ENCODE results near the gene NEGR1.

Gene NEGR1

DNA sequence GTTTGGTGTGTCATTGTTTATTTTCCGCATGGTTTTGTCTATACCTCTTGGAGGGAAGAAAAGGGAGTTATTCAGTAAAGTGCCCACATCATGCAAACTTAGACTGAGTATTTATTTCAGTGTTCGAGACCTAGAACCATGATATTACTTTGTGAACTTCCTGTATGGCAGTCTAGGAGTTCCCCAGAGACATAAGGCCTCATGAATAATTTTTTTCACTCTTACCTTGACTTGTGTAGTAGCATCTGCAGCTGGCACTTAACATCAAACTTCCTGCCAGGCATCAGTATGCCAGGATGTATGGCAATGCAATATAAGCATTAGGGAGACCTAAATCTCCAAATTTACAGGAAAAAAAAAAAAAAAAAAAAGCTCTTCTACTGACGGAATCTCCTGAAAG is 287.7 kb downstream of the NEGR1 start:
- no peak overlapping the region for H3K4me3 ChIP-seq (ENCODE audit: low read length)
- no peak for DNase-seq (ENCODE audit: low read depth, low spot score)

DNA sequence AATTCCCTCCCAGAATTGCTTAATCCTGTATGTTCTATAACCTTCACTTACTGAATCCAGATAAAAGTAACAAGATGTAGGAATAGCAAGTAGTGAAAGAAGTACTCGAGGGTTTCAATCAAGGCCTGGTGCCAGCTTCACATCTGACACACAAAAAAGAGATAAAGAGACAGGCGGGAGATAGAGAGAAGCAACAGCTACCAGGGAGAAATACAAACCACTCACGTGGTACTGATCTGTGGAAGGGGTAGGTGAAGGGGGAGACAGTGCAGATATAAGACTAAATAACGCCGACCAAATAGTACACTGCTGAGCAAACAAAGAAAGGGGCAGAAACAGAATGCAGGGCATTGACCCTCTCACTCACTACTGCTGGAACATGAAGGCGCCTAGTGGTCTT is 295.2 kb downstream of the NEGR1 start:
- no peak overlapping the region for H3K4me3 ChIP-seq (ENCODE audit: low read length)
- DNase-seq (ENCODE audit: low read depth, low spot score), result no peak

DNA sequence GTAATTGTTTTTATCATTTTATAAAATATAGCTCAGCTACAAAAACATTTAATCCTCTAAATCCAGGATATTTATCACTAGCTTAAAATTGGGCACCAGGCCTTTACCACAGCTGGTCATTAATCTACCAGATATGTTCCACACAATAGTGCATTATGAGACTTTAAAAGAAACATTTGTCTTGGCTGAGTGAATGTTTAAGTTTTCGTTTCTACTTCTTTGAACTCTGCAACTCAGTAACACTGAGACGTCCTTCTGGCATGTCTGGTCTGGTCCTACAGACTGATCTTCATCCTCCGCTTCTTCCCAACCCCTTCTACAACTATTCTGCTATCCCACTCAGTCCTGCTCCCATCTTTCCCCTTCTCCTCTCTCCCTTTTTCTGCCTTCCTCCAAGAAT is 296.2 kb downstream of the NEGR1 start:
- H3K4me3 ChIP-seq (ENCODE audit: low read length), result no peak overlapping the region
- no peak for DNase-seq (ENCODE audit: low read depth, low spot score)

DNA sequence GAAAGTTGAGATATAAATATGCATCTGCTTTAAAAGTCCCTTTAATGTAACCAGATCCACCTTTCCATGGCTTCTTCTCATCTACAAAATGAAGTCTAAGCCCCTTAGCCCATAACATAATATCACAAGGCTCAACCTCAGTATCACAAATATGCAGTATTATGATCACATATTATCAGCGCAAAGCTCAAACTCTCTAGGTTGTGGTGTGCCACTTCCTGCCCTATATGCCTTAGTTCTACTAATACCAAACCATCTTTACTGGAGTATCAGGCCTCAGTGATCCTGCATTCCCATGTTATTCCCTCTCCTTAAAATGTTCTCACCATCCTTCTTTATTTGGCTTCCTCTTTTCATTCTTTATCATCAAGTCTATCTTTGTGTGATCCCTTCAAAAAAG is 301.8 kb downstream of the NEGR1 start:
- peak; percentile 32 for DNase-seq (ENCODE audit: low read depth, low spot score)
- H3K4me3 ChIP-seq (ENCODE audit: low read length), result no peak overlapping the region

DNA sequence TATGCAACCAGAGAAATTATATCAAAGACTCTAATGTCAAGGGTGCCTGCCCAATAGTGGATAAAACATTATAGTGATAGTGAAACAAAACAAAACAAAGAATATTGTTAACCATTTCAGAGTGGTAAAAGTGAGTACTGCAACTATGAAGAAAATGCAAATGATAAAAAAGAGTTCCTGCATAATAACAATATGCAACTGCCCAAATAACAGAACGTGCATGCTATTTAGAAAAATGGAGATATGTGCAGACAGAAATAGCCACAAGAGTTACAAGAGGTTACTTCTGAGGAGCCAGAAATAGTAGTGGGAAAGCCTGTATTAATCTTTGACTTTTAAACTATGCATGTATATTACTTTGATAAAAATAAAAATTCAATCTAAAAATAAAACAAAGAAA is 302.5 kb downstream of the NEGR1 start:
- no peak overlapping the region for H3K4me3 ChIP-seq (ENCODE audit: low read length)
- no peak for DNase-seq (ENCODE audit: low read depth, low spot score)

DNA sequence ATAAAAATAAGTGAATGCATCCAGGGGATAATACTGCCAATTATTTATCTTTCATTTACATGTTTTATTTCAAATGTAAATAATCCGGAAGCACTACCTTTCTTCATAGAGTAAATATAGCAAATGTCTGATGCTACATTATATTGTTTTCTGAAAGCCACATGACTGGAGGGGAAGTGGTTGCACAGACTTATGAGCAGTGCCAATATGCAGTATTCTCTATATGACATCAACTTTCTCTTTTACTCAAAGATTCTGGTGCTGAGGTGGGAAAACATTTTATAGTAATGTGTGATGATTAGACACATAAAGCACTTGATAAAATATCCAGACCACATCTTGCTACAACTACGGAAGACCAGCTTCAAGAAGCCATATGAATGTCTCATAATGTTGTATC is 314.7 kb downstream of the NEGR1 start:
- peak; percentile 9 for DNase-seq (ENCODE audit: low read depth, low spot score)
- no peak overlapping the region for H3K4me3 ChIP-seq (ENCODE audit: low read length)

DNA sequence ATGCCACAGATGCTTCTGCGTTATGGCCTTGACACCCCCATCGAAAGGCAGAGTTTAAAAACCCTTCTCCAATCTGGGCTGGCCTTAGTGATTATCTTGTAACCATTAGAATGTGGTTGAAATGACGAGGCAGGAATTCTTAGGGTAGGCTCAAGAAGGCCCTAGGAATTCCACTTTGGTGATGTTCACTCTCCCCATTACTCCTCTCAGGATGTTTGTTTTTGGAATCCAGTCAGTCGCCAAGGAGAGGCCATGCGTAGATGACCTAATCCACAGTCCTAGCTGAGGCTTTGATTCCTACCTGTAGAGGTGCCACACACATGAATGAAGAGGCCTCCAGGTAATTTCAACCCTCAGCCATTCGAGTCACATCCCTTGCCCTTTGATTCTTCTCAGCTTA is 318.2 kb downstream of the NEGR1 start:
- DNase-seq (ENCODE audit: low read depth, low spot score), result no peak
- no peak overlapping the region for H3K4me3 ChIP-seq (ENCODE audit: low read length)

DNA sequence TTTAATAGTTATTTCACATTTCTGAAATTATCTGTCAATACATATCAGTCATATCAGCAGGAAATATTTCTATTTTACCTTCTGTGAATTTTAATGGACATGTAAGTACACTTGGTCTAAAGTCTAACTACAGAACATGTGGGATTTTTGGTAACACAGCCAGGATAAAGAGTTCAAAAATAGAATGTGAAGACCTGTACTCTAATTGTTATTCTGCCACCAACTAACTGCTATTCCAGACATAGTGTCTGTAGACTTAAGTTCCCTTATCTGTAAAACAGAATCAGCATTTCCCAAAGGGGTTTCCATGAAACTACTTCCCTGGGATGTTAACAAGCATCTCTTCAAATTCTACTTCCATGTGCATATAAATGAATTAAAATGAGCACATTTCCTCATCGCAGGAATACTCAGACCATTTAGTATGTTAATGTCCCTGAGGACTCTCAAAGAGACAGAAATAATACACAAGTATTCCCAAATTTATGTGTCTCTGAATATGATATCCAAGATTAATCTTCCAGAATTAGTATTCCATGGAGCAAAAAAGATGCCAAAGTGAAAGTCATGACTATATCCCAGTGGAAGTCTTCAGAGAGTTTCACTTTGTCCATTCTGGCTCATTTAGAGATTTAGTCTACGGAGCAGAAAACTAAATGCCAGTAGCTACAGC is 325.6 kb downstream of the NEGR1 start:
- no peak for DNase-seq (ENCODE audit: low read depth, low spot score)
- H3K4me3 ChIP-seq (ENCODE audit: low read length), result no peak overlapping the region

DNA sequence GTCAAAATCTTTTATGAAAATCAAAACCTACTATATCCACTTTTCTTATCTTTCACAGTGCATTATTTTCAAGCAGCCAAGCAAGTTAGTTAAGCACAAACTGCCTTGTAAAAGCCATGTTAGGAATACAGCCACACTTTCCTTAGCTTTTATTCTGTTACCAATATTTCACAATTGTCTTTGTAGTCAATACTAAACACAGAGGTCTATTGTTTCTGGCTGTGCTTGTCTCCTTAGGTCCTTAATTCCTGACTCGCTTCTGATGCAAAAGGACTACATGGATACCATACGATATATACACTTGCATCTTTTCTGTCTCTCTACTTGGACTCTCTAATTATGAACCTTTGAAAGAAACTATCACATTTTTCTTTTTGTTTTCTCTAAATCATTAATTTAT is 331.8 kb downstream of the NEGR1 start:
- no peak overlapping the region for H3K4me3 ChIP-seq (ENCODE audit: low read length)
- DNase-seq (ENCODE audit: low read depth, low spot score), result no peak

DNA sequence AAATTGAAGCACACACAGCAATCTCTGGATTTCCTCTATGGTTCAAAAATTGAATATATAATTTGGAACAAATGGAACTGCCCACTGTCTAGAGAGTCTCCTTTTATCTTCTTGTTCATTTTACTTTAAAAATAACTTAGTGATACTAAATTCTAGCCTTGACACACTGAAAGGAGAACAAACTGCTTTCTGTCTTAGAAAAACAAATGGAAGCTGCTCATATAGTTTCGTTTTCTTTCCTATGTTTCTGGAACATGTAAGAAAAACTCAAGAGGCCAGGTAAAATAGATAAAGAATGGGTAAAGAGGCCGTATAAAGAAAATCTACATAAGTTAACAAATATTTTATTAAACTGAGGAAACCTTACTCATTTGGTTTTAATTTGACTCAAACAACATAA is 332.7 kb downstream of the NEGR1 start:
- no peak for DNase-seq (ENCODE audit: low read depth, low spot score)
- no peak overlapping the region for H3K4me3 ChIP-seq (ENCODE audit: low read length)

DNA sequence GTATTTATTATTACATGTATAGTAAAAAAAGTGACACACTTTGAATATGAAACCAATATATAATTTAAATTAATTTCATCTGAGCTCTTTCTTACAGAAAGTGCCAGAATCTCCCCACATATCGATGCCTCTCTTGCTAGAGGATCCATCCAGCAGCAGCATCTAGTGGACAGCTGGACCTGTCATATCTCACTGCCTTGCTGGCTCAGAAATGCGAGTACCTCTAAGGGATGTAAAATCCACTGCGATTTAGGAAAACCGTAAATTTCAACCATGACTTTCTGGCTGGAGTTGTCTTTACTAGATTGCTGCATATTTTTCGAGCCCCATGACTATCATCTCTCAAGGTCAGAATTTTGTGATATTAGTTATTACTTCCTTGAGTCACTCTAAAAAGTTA is 333.8 kb downstream of the NEGR1 start:
- no peak for DNase-seq (ENCODE audit: low read depth, low spot score)
- H3K4me3 ChIP-seq (ENCODE audit: low read length), result no peak overlapping the region

DNA sequence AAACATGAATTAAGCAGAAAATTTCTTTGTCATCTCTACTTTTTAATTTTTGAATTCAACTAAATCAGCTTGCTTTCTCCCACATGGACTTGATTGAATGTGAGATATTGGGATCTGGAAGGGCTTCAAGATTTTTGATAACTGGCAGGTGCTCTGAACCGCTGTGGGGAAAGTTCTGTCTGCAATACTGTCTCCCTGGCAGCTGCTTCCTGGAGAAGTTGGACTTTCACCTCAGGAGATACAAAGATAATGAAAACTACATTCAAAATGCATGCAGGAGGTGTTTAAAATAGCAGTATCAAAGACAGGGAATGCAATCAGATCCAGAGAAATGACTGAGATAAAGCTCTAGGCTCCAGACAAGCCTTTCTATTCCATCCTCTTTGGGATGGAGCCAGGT is 338.3 kb downstream of the NEGR1 start:
- DNase-seq (ENCODE audit: low read depth, low spot score), result no peak
- H3K4me3 ChIP-seq (ENCODE audit: low read length), result no peak overlapping the region

DNA sequence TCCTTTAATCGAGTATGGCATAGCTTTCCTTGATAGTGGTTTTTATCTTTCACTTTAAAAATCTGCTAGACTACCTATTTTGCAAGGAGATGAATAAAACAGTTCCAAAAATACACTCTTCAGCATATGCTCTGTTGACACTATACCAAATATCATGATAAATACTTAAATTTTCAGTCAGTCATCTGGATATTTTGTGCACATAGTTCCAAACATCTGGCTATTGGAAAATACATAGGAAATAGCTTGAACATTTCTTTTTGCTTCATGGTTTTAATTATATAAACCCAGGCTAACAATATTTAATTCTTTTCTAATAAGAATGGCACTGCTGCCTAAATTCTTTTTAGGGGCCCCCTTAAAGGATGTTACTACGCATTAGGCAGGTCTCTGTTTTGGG is 342.1 kb downstream of the NEGR1 start:
- no peak overlapping the region for H3K4me3 ChIP-seq (ENCODE audit: low read length)
- no peak for DNase-seq (ENCODE audit: low read depth, low spot score)

DNA sequence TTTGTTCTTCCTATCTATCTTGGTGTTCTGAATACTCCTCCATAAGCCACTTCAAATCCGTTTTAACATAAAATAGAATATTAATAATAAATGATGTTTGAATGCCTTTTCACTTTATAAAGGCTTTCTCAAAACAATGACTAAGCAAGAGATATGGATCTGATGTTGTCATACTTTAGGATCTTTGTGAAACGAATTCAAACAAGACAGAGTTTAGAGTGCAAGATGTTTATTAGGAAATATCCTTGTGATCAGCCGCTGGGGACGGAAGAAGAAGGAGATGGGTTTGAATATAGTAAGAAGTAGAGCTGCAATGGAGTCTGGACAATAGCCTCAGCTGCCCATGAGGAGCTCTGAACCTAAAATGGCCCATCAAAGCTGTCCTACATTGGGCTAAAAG is 351.8 kb downstream of the NEGR1 start:
- no peak overlapping the region for H3K4me3 ChIP-seq (ENCODE audit: low read length)
- DNase-seq (ENCODE audit: low read depth, low spot score), result no peak

DNA sequence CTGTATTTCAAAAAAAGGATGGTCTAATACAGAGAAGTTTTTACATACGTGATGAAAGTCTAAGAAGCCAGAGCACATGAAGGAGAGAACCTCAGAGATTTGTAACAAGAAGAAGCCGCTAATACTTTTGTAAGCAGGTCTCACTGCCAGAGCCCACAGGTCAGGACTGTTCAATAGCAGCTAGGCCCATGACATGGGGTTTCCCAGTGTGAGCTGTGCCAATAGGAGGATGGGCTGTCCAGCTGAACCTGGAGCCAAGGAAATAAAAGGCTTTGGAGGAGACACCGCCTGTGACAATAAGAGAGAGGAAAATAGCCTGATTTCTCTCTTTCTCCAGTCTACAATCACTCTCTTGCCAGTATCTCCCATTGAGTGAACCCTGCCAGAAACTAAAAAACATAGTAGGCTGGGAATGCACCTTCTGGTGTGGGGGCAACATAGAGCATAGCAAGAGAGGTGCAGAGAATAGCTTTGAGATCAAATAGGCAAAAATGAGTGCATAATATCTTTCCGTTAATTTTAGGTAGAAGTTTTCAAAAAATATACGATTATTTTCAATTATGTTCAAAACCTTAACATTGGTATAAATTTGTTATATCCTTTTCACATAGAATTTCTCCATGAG is 360.3 kb downstream of the NEGR1 start:
- no peak overlapping the region for H3K4me3 ChIP-seq (ENCODE audit: low read length)
- DNase-seq (ENCODE audit: low read depth, low spot score), result no peak

DNA sequence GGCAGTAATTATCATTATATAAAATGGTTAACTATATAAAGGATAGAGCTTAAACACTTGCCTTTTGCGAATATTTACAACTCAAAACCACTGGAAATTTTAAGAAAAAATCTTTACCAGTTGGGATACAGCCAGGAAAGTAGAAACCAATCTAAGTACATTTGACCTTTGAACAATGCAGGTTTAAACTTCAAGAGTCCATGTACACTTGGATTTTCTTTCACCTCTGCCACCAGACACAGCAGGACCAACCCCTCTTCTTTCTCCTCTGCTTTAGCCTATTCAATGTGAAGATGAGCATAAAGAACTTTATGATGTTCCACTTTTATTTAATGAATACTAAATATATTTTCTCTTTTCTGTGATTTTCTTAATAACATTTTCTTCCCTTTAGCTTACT is 361.1 kb downstream of the NEGR1 start:
- DNase-seq (ENCODE audit: low read depth, low spot score), result no peak
- H3K4me3 ChIP-seq (ENCODE audit: low read length), result no peak overlapping the region

DNA sequence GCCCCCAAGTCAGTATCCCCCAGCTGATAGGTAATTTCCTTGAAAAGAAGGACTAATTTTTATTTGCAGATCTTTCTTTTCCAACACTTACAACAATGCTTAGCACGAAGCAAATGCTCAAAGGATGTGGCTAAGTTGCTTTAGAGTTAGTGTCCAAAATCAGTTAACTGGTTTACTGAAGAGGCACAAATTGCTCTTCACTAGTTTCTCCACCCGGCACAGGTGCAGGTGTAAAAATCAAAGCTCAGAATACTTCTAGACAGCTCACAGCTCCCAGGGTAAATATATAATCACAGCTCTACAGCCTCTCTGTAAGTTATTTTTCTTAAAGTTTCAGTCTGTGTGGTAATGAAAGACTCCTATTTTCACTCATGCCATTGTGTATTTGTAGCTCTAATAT is 361.8 kb downstream of the NEGR1 start:
- no peak overlapping the region for H3K4me3 ChIP-seq (ENCODE audit: low read length)
- peak; percentile 9 for DNase-seq (ENCODE audit: low read depth, low spot score)

DNA sequence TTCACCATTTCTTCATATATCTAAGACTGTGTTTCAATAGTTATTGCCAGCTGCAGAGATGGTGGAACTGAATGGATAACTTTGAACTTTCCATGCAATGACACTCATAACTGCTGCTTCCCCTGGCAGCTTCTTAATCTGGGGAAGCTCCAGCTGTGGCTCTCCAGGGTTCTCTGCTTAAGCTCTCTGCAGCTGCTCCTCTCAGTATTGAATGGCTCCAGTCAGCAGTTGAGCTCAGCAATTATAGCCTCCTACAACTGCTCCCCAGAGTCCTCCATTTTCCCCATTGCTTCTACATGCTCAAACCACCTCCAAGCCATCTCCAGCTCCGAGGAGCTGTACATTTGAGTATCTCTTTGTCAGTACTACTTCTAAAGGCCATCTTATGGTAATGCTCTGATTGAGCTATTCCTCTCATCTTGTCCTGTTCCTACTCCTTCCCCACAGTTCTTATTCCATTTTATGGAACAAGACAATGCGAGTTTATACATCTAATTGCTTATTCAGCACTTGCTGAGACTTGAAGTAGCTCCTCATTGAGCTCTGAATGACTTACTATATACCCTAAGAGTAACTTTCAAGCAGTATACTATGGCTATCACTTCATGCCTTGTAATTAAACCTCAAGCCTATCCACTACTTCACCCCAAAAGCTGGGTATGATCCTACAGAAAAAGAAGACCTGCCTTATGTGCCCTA is 362.4 kb downstream of the NEGR1 start:
- no peak for DNase-seq (ENCODE audit: low read depth, low spot score)

DNA sequence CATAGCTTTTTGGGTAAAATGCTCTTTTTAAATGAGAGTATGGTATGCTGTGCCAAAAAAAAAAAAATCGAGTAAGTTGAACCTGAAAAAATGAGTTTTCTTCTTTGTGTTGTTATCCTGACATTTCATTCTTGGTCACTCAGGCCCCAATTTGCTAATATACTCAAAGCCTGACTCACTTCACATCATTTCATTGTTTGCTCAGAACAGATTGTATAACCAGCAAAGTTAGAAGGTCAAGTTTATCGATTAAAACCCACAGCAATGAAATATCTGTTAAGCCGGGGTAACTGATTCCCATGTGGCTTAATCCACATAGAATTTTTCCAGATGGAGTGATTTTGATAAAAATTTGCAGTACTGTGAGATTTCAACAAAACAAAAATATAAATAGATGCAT is 363.7 kb downstream of the NEGR1 start:
- H3K4me3 ChIP-seq (ENCODE audit: low read length), result no peak overlapping the region
- no peak for DNase-seq (ENCODE audit: low read depth, low spot score)

More for the DNA sequence above, 362.4 kb downstream of the NEGR1 start:
- H3K4me3 ChIP-seq (ENCODE audit: low read length), result no peak overlapping the region

DNA sequence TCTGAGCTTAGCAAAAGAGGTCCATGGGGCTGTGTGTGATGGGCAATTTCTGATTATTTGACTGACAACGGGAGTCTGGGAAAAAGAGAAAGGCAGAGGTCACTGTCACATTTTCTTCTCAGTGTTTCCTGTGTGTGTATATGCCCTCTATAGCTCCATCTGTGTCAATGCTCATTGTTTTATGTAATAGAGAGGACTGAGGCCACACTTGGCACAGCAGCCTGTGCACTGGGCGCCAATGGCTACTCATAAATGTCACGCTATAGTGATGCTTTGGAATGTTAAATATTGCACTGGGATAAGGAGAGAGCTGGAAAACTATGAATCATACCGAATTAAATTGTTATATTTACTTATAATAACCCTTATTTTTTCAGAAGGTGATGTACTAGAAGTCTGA is 365.4 kb downstream of the NEGR1 start:
- no peak overlapping the region for H3K4me3 ChIP-seq (ENCODE audit: low read length)
- no peak for DNase-seq (ENCODE audit: low read depth, low spot score)

DNA sequence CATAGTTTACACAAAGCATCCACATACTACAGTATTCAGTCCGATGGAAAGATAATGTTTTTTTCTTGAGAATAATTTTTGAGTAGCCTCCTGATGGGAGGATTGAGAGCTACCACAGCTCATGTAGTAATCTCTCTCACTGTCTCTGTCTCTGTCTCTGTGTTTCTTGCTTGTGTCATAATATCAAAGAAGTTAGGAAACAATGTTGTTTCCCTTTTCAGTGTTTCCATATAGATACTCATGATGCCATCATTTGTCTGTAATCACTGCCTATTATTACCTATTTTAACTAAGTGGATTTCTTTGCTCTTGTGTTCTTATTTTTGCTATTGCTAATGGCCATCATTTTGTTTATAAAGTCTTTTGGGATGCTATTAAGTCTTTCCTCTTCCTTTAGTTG is 367.7 kb downstream of the NEGR1 start:
- DNase-seq (ENCODE audit: low read depth, low spot score), result no peak
- no peak overlapping the region for H3K4me3 ChIP-seq (ENCODE audit: low read length)

Data from Jurkat, Clone E6-1 (cell line).